GM18907 (cell line): ENCODE measurements around the gene RGS17.

ENCODE experiments used
- ATAC-seq: cut with Tn5 transposase; IDR thresholded peaks from one replicate; pipeline ENCODE4 v1.9.1; 2021; ENCODE audit warnings: mild to moderate bottlenecking, moderate library complexity; ENCODE audit not compliant: unreplicated experiment

The RGS17 gene

GRCh38 chr6:152959333-152959732, 171.7 kb downstream of the RGS17 start:
- ATAC-seq, result no peak

DNA sequence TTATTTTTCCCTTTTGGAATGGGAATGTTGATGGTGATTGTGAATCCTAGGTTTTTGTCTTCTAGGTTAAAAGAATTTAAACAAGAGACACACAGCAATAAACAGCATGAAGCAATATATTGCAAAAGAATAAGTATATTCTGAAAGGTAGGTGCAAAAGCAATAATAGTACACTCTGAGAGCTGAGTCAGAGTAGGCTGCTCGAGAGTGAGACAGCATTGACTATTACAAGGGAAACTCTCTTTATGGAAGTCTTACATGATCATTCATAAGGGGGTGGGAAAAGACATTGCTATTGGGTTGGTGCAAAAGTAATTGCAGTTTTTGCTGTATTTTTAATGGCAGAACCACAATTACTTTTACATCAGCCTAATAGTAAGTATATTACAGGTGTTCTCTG, 173.3 kb downstream of the RGS17 start:
- ATAC-seq, result no peak
